HG02571 (cell line): ENCODE results near the gene CDC14A.
A peak's percentile ranks its signal among the peaks of the same experiment; 100 is the strongest.

Experiments
- ATAC-seq: cut with Tn5 transposase; IDR thresholded peaks from one replicate; pipeline ENCODE4 v1.9.1; 2021; ENCODE audit warnings: mild to moderate bottlenecking, moderate library complexity; ENCODE audit not compliant: unreplicated experiment

The CDC14A gene

DNA sequence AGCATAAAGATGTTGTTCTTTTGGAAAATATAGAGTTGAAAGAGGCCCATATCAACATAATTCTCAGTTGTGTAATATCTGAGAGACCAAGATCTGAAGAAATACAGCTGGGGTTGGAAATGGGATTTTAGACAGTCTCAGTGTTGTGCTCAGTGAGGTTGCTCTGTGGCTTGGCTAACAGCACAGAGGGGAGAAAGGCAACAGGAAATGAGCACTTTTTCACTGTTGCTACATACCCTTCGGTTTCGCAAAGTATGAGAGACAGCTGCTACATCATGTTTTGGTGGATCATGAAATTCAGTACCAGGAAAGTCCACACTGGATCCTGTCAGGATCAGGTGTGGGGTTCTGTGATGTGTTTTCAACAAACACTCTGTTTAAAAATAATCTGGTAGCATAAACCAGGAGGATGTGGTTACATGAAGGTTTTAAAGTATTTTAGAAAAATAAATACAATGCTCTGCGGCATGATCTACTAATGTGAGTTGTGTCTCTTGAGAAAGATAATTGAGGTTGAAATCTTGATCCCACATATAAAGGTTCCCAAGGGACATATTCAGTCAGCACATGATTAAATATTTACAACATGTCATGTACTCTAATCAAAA, 178.7 kb downstream of the CDC14A start:
- peak; percentile 87 for ATAC-seq

DNA sequence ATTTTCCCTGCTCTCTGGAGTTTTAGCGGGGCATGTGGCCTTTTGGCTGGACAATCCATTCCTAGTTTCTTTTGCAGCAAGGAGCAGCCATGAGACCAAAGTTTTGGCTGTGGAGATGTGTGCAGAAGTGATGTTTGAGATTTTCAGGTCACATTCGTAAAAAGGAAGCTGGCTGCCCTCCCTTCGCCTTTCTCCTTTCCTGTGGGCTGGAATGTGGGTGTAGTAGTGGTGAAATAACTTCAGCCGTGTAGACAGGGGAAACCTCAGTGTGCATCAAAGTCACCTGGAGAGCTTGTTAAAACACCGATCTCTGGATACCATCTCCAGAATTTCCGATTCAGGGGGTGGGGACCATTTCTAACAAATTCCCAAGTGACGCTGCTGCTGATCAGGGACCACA, 180.3 kb downstream of the CDC14A start:
- ATAC-seq: no peak

DNA sequence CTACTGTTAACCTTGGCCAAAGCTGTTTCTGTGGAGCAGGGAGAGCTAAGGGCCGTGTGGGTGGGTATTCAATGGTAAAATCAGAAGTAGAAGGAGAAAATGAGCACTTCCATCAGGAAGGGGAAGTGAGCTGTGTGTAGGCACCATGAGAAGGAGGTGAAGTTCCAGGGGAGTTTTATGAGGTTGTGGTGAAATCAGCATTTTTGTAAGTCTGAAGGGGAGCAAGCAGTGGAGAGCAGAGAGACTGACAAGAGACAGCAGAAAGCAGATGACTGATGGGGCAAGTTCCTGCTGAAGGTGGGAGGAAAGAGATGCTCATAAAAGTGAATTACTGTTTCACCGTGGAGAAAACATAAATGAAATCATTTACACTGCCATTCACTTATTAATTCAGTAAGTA, 183.0 kb downstream of the CDC14A start:
- no peak for ATAC-seq

DNA sequence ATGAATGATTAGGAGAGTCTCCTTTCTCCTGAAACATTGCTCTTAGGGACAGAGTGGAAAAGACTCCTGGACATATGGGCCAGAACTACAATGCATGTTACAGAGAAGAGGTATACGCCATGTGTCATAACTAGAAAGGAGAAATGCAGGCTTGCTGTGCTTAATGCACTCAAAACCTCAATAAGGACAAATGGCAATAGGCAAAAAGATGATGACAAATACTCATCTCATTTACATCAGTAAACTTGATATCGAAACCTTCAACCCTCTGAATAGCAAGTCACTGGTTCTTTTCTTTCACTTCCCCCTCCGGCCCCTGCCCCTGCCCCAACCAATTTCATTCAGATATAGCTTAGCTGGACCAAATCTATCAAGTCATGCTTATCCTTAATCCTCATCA, 183.7 kb downstream of the CDC14A start:
- ATAC-seq: peak; percentile 81

DNA sequence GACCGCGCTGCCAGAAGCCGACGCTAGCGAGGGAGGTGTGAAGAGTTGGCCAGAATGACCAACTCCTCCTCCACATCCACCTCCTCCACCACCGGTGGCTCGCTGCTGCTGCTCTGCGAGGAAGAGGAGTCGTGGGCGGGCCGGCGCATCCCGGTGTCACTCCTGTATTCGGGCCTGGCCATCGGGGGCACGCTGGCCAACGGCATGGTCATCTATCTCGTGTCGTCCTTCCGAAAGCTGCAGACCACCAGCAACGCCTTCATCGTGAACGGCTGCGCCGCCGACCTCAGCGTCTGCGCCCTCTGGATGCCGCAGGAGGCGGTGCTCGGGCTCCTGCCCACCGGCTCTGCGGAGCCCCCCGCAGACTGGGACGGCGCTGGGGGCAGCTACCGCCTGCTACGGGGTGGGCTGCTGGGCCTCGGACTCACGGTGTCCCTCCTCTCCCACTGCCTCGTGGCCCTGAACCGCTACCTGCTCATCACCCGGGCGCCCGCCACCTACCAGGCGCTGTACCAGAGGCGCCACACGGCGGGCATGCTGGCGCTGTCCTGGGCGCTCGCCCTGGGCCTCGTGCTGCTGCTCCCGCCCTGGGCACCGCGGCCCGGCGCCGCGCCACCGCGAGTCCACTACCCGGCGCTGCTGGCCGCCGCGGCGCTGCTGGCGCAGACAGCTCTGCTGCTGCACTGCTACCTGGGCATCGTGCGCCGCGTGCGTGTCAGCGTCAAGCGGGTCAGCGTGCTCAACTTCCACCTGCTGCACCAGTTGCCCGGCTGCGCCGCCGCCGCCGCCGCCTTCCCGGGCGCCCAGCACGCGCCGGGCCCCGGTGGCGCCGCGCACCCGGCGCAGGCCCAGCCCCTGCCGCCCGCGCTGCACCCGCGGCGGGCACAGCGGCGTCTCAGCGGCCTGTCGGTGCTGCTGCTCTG, 186.9 kb downstream of the CDC14A start:
- no peak for ATAC-seq

DNA sequence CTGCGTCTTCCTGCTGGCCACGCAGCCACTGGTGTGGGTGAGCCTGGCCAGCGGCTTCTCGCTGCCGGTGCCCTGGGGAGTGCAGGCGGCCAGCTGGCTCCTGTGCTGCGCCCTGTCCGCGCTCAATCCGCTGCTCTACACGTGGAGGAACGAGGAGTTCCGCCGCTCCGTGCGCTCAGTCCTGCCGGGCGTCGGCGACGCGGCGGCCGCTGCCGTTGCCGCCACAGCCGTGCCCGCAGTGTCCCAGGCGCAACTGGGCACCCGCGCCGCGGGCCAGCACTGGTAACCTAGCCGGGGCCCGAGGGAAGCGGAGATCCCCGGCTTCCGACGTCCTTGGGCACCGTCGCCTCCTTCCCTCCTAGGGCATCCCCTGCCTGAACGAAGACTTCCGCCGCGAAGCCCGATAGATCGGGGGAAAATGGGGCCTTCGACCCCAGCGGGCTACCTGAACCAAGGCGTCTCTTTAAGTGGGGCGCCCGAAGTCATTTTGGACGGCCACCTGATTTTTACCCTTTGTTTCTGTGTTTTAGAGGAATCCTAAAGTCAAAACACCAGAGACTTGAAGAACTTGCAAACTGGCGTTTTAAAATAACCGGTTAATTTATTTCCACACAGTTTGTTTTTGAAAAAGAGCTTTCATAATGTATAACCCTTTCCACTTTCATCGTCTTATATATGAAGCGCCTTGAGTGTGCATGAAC, 187.7 kb downstream of the CDC14A start:
- no peak for ATAC-seq

DNA sequence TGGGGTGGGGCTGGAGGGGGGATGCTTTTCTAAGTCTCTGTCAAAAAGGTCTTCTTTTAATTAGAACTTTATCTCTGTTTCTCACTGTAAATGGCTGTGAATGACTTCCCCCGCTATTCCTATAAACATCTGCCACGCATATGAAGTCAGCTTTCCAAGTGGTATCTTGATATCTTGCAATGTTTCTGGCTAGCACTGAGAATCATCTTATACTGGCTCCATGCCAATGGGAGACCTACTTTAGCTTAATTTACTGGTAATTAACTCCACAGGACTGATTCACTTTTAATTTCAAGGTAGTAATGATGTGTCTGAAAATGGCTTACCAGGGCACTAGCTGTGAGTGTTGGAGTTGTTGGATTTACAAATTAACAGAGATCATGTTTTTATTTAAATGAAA, 190.0 kb downstream of the CDC14A start:
- no peak for ATAC-seq

DNA sequence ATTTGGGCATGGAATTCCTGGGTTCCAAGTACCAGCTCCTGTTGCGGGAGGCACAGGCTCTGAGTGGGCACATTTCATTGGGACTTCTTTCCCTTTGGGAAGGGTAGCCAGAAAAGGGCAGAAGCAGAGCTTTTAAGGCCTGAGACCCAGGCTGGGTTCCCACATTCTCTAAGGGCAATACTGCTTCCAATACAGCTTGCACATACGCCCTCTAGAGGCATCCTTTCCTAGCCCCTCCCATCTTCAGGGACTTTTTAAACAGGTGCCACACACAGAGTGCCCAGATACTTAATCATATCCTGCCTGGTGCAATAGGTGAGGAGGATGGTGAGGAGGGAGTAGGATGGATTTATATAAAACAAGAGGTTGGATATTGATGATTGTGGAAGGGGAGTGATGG, 191.3 kb downstream of the CDC14A start:
- peak; percentile 51 for ATAC-seq

DNA sequence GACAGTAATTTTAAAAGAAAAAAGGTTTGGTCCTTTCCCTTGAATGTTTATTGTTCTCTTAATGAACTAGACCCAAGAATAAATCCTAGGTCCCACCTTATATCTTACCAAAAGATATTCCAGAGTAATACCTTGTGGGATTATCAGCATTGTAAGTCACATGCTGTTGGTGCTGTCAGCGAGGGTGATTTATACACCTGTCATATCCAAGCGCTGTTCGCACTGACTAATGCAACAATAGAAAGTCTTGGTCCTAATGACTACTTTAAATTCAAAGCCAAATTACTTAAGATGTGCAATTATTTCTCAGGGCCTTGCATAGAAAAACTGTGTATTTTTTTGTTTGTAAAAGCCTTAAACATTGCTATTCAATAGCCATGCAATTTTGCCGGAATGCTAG, 192.5 kb downstream of the CDC14A start:
- no peak for ATAC-seq

DNA sequence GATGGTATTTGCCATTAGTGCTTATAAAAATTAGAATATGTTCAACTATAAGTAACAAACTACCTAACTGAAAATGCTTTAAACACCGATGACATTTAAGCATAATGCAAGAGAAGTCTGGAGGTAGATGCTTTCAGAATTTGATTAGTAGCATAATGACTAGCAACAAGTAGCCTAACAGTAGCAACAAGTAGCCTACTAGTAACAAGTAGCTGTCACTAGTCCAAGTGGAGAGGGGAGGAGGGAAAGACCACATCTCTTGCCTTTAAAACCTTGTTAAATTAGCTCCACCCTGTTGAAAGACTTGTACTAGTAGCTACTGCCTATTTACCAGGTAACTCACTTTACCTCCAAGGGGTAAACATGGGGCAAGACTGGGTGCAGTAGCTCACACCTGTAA, 193.5 kb downstream of the CDC14A start:
- ATAC-seq: no peak

DNA sequence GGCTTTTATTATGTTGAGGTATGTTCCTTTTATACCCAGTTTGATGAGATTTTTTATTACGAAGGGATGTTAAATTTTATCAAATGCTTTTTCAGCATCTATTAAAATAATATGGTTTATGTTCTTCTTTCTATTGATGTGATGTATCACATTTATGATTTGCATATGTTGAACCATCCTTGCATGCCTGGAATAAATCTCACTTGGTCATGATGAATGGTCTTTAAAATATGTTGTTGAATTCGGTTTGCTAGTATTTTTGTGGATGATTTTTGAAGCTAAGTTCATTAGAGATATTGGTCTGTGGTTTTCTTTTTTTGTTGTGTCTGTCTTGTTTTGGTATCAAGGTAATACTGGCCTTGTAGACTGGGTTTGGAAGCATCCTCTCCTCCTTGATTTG, 199.7 kb downstream of the CDC14A start:
- no peak for ATAC-seq

DNA sequence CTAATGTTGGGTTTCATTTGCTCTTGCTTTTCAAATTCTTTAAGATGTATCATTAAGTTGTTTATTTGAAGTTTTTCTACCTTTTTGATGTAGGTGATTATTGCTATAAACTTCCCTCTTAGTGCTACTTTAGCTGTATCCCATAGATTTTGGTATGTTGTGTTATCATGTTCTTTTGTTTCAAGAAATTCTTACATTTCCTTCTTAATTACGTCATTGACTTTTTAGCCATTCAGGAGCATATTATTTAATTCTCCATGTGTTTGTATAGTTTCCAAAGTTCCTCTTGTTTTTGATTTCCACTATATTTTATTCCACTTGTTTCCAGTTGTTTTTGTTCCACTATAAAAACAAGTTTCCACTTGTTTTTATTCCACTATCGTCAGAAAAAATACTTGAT, 200.6 kb downstream of the CDC14A start:
- ATAC-seq: no peak

DNA sequence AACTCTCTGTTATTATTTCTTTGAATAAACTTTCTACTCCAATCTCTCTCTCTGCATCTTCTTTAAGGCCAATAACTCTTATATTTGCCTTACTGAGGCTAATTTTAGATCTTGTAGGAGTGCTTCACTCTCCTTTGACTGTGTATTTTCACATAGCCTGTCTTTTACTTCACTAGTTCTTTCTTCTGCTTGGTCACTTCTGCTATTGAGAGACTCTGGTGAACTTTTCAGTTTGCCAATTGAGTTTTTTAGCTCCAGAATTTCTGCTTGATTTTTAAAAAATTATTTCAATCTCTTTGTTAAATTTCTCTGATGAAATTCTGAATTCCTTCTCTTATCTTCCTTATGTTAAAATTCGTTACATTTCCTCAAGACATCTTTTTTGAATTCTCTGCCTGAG, 203.9 kb downstream of the CDC14A start:
- ATAC-seq: no peak

DNA sequence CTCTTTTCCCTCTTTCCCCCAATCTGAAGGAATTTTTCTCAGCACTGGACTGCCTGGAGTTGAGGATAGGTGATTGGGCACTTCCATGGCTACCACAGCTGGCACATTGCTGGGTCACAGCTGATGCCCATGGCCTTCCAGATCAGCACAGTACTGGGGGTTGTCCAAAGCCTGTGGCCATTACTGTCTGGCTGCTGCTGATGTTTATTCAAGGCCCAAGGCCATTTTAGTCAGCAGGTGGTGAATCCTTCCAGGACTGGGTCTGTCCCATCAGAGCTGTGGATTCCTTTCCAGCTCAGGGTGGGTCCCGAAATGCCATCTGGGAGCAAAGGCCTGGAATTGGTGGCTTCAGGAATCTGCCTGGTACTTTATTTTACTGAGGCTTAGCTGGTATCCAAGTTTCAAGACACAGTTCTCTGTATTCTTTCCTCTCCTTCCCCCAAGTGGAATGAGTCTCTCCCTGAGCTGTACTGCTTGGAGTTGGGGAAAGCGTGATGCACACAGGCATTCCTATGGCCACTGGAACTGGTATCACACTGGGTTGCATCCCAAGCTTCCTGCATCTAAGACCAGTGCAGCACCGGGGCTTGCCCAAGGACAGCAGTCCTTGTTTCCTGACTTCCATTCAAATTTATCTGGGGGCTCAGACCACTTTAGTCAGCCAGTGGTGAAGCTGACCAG, 204.8 kb downstream of the CDC14A start:
- no peak for ATAC-seq

DNA sequence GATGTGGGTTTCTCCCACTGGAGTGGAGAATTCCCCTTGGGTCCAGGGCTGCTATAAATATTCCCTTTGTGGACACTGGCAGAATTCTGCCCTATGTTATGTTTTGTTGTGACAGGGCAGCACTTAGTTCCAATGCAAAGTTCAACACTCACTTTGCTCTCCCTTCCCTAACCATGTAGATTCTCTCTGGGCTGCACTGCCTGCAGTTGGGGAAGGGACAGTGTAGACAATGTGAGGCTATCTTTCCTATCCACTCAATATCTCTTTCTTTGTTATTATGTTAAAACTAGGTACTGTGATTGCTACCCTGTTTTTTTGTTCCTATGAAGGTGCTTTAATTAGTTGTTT, 205.3 kb downstream of the CDC14A start:
- no peak for ATAC-seq

DNA sequence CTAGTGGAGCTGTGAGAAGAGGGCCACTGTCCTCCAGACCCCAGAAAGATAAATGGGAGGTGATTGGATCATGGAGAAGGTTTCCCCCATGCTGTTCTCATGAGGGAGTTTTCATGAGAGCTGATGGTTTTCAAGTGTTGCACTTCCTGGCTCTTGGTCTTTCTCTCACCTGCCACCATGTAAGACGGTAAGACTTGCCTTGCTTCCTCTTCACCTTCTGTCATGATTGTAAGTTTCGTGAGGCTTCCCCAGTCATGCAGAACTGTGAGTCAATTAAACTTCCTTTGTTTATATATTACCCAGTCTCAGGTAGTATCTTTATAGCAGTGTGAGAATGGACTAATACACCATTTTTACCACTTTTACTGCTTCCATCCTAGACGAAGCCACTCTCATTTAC, 213.2 kb downstream of the CDC14A start:
- no peak for ATAC-seq

DNA sequence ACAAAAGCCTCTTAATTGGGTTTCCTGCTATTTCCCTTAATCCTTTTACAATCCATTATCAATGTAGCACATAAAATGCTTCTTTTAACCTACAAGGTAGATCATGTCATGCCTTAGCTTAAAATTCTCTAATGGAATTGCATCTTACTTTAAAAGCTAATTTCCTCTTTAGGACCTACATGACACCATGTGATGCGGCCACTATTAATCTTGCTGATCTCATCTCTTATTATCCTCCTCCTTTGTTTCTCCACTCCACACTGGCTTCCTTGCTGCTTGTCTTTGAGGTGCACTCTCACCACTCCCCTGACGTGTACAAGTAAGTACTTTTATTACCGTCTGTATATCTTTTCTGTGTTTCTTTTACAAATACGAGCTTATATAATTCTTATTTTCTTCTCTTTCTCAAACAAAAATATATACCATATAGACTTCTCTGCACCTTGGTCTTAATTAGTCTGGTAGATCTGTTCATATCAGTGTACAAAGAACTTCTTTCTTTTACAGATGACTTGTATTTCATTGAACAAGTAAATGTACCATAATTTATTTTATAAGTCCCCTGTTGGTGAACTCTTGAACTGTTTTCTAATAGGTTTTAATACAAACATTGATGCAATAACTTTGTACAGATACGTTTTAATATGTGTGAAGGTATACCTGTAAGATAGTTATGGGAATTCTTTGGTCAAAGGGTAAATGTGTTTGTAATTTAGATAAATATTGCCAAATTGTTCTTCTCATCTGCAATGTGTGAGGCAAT, 213.8 kb downstream of the CDC14A start:
- ATAC-seq: no peak

DNA sequence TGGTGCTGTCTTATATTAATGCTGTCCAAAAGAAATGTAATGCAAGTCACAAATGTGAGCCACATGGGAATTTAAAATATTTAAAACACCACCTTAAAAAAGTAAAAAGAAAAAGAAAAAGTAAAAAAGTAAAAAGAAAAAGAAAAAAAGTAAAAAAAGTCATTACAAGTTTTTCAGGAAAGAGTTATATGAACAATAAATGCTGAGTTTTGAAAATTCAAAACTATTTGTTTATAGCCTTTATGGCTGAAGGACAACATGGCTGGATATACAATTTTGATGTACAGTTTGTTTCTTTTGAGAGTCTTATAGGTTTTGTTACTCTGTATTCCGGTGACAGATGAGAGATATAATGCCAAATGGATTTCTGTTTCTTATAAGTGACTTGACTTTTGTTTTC, 214.8 kb downstream of the CDC14A start:
- no peak for ATAC-seq
